Measurements from ENCODE around the gene PINLYP.
A peak's percentile ranks its signal among the peaks of the same experiment; 100 is the strongest.

Gene PINLYP

DNA sequence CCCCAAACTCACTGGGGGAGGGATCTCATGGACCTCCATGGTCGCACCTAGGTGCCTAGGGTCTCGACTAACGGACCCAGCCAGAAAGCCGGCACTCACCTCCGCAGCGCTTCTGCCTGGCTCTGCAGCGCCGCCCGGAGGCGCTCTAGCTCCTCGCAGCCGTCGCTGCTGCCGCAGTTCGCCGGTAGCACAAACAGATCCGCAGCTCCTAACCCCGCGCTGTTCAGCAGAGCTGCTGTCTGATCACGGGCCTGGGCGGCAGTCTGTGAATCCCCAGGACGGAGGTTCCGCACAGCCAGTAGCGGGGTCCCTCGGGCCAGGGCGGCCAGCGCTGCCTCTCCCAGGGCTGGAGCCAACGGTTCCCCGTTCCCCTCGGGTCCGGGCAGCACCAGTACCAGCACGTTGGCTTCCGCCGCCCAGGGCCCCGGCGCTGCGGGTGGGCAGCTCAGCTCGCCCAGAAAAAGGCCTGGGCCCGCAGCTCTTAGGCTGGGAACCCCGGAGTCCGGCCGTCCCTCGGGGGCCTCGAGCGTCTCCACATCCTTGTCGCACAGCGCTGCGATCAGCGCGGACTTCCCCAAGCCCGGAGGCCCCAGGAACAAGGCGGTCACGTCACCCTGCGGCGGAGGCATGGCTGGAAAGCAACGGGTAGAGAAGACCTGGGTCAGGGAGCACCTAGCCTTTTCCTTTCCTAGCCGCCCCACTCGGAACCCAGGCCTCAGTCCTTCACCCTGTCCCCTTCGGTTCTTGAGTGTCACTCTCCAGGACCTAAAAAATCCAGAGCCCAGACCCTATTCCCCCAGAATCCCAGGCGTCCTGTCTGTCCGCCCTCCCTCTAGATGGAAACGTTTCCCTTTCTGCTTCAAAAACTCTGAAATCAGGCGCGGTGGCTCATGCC is 19.4 kb downstream of the PINLYP start:
- Histone ChIP-seq H3K9ac (ENCODE audit: low read depth, low read length, poor library complexity, severe bottlenecking) (peak overlapping the region; percentile 86), H3K79me2 (ENCODE audit: insufficient read depth, low read length) (peaks cover 68% of the 10 kb centered on the region), H3F3A (ENCODE audit: low read depth) (no peaks in the 10 kb centered on the region), H3K9me2 (replicated peaks; ENCODE audit: low read depth, low read length) (no peaks in the 10 kb centered on the region), H3K4me3 (ENCODE audit: low read length, poor library complexity, severe bottlenecking) (peak overlapping the region; percentile 96), H2AFZ (ENCODE audit: low read length) (peak overlapping the region; percentile 75), H3K4me1 (ENCODE audit: insufficient read depth, low read length, poor library complexity, severe bottlenecking) (peaks cover 30% of the 10 kb centered on the region), H3K9me3 (ENCODE audit: insufficient read depth, low read depth, low read length) (no peaks in the 10 kb centered on the region), H3K4me2 (ENCODE audit: low read depth, low read length, poor library complexity, severe bottlenecking) (peak overlapping the region; percentile 93), H4K20me1 (ENCODE audit: insufficient read depth, low read length, poor library complexity, severe bottlenecking) (peaks cover 14% of the 10 kb centered on the region), H3K27me3 (ENCODE audit: insufficient read depth, low read length, poor library complexity, severe bottlenecking) (no peaks in the 10 kb centered on the region), H3K36me3 (ENCODE audit: insufficient read depth, low read length) (peaks cover 19% of the 10 kb centered on the region; the same call in 1 of the 2 replicates)
- TF ChIP-seq CTCF (conservative IDR thresholded peaks at IDR 0.05; ENCODE audit: low read length) (peak; percentile 89), EZH2phosphoT487 (IDR thresholded peaks at IDR 0.05; ENCODE audit: borderline replicate concordance) (no peak)

GRCh38 chr19:43595605-43595998 is 20.0 kb downstream of the PINLYP start:
- no peaks in the 10 kb centered on the region for H3K9me3 ChIP-seq (ENCODE audit: insufficient read depth, low read depth, low read length)
- H3K4me3 ChIP-seq (ENCODE audit: low read length, poor library complexity, severe bottlenecking) = peak overlapping the region; percentile 96
- no peaks in the 10 kb centered on the region for H3K9me2 ChIP-seq (replicated peaks; ENCODE audit: low read depth, low read length)
- peaks cover 11% of the 10 kb centered on the region for H4K20me1 ChIP-seq (ENCODE audit: insufficient read depth, low read length, poor library complexity, severe bottlenecking)
- H3K79me2 ChIP-seq (ENCODE audit: insufficient read depth, low read length) = peaks cover 67% of the 10 kb centered on the region
- peak overlapping the region; percentile 75 for H2AFZ ChIP-seq (ENCODE audit: low read length)
- TF ChIP-seq EZH2phosphoT487 (IDR thresholded peaks at IDR 0.05; ENCODE audit: borderline replicate concordance) = no peak
- no peak for TF ChIP-seq CTCF (conservative IDR thresholded peaks at IDR 0.05; ENCODE audit: low read length)
- no peaks in the 10 kb centered on the region for H3K27me3 ChIP-seq (ENCODE audit: insufficient read depth, low read length, poor library complexity, severe bottlenecking)
- H3K9ac ChIP-seq (ENCODE audit: low read depth, low read length, poor library complexity, severe bottlenecking) = peak overlapping the region; percentile 86
- H3K36me3 ChIP-seq (ENCODE audit: insufficient read depth, low read length) = peaks cover 19% of the 10 kb centered on the region; the same call in 1 of the 2 replicates
- peaks cover 27% of the 10 kb centered on the region for H3K4me1 ChIP-seq (ENCODE audit: insufficient read depth, low read length, poor library complexity, severe bottlenecking)
- H3K4me2 ChIP-seq (ENCODE audit: low read depth, low read length, poor library complexity, severe bottlenecking) = peak overlapping the region; percentile 93
- no peaks in the 10 kb centered on the region for H3F3A ChIP-seq (ENCODE audit: low read depth)

GRCh38 chr19:43595999-43596841 is 20.6 kb downstream of the PINLYP start, which contains the start of the genes IRGQ and ZNF576:
TSS of gene IRGQ (minus strand) at chr19:43596134. CDS start at chr19:43595338, 796 bp downstream.
TSS of gene ZNF576 (plus strand) at chr19:43596595. CDS start at chr19:43597109, 514 bp downstream.
- H3K9me2 ChIP-seq (replicated peaks; ENCODE audit: low read depth, low read length) = no peaks in the 10 kb centered on the region
- no peaks in the 10 kb centered on the region for H3F3A ChIP-seq (ENCODE audit: low read depth)
- H3K4me1 ChIP-seq (ENCODE audit: insufficient read depth, low read length, poor library complexity, severe bottlenecking) = peaks cover 27% of the 10 kb centered on the region
- peaks cover 64% of the 10 kb centered on the region for H3K79me2 ChIP-seq (ENCODE audit: insufficient read depth, low read length)
- H4K20me1 ChIP-seq (ENCODE audit: insufficient read depth, low read length, poor library complexity, severe bottlenecking) = peaks cover 11% of the 10 kb centered on the region
- peak within 1 kb of the TSS; percentile 75 for H2AFZ ChIP-seq (ENCODE audit: low read length)
- H3K36me3 ChIP-seq (ENCODE audit: insufficient read depth, low read length) = peaks cover 23% of the 10 kb centered on the region; the same call in 1 of the 2 replicates
- peak within 1 kb of the TSS; percentile 93 for H3K4me2 ChIP-seq (ENCODE audit: low read depth, low read length, poor library complexity, severe bottlenecking)
- peak within 1 kb of the TSS; percentile 96 for H3K4me3 ChIP-seq (ENCODE audit: low read length, poor library complexity, severe bottlenecking)
- TF ChIP-seq CTCF (conservative IDR thresholded peaks at IDR 0.05; ENCODE audit: low read length) (no peak), EZH2phosphoT487 (IDR thresholded peaks at IDR 0.05; ENCODE audit: borderline replicate concordance) (no peak)
- H3K9me3 ChIP-seq (ENCODE audit: insufficient read depth, low read depth, low read length) = no peaks in the 10 kb centered on the region
- no peaks in the 10 kb centered on the region for H3K27me3 ChIP-seq (ENCODE audit: insufficient read depth, low read length, poor library complexity, severe bottlenecking)
- peak within 1 kb of the TSS; percentile 86 for H3K9ac ChIP-seq (ENCODE audit: low read depth, low read length, poor library complexity, severe bottlenecking)
